ENCODE results near the gene PLXNB2.
A peak's percentile ranks its signal among the peaks of the same experiment; 100 is the strongest.

PLXNB2 gene

DNA sequence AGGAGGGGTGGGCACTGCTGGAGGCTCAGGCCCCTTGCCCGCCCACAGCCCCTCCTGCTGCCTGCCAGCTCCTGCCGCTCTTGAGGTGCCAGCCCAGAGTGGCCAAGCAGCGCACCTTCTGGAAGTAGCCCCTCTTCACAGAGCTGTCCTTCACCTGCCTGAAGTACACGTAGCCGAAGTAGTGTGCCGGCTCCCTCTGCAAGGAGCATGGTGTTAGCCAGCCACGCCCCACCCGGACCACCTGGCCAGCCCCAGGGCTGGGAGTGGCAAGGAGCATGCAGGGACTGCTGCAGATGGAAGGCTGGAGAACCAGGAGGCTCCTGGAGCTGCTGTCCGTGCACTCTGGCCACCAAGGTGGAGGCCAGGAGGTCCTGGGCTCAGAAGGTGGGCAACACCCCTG, 9.7 kb upstream of the PLXNB2 start:
- TF ChIP-seq, protein P1, sequence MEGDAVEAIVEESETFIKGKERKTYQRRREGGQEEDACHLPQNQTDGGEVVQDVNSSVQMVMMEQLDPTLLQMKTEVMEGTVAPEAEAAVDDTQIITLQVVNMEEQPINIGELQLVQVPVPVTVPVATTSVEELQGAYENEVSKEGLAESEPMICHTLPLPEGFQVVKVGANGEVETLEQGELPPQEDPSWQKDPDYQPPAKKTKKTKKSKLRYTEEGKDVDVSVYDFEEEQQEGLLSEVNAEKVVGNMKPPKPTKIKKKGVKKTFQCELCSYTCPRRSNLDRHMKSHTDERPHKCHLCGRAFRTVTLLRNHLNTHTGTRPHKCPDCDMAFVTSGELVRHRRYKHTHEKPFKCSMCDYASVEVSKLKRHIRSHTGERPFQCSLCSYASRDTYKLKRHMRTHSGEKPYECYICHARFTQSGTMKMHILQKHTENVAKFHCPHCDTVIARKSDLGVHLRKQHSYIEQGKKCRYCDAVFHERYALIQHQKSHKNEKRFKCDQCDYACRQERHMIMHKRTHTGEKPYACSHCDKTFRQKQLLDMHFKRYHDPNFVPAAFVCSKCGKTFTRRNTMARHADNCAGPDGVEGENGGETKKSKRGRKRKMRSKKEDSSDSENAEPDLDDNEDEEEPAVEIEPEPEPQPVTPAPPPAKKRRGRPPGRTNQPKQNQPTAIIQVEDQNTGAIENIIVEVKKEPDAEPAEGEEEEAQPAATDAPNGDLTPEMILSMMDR (IDR thresholded peaks at IDR 0.05; ENCODE audit: unreplicated experiment in 3 of 3): no peak
- H3K9me3 Mint-ChIP-seq: no peaks in the 10 kb centered on the region
- H3K27ac Mint-ChIP-seq: no peak overlapping the region
- H3K27me3 Mint-ChIP-seq (ENCODE audit: low read depth): peaks cover 6% of the 10 kb centered on the region
- H3K4me1 Mint-ChIP-seq: no peaks in the 10 kb centered on the region
- H3K4me3 Mint-ChIP-seq: no peak overlapping the region
- H3K36me3 Mint-ChIP-seq (ENCODE audit: low read depth): no peaks in the 10 kb centered on the region

DNA sequence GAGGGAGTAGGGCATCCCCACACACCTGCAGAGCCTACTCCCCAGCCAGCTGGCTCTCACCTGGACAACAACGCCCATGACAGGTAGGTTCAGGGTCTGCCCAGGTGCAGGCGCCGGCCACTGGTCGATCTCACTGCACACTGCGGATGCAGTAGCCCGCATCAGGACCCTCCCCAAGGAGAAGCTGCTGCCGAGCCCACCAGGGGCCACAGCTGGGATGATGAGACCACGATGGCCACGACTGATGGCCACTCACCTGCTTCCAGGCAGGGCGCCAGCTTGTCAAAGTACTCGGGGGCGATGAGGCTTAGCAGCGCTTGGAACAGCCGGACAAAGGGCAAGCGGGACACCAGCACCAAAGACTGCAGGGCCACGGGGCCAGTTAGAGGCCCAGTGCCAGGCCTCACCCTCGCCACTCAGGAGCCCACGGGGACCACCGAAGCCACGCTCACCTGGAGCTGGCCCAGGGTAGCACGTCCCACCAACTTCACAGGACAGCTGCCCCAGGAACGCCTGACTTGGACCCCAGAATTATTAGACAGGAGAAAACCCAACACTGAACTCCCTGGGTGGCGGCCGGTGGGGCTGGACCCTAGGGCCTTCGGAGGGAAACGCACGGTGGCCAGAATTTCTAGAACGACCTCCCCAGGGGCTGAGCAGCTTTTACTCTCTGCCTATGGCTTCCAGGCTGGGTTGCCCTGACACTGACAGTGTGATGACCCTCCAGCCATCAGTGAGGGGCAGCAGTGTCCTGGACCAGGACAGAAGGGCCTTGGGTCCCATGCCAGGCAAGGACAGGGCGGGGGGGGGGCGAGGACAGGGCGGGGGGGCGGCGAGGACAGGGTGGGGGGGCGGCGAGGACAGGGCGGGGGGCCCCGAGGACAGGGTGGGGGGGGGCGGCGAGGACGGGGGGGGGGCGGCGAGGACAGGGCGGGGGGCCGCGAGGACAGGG, 8.9 kb upstream of the PLXNB2 start:
- Mint-ChIP-seq H3K4me3 (no peak overlapping the region), H3K27ac (no peak overlapping the region), H3K36me3 (ENCODE audit: low read depth) (no peaks in the 10 kb centered on the region), H3K4me1 (no peaks in the 10 kb centered on the region), H3K9me3 (no peaks in the 10 kb centered on the region), H3K27me3 (ENCODE audit: low read depth) (peaks cover 6% of the 10 kb centered on the region)
- TF ChIP-seq, protein P1 (IDR thresholded peaks at IDR 0.05; ENCODE audit: unreplicated experiment in 3 of 3): no peak

DNA sequence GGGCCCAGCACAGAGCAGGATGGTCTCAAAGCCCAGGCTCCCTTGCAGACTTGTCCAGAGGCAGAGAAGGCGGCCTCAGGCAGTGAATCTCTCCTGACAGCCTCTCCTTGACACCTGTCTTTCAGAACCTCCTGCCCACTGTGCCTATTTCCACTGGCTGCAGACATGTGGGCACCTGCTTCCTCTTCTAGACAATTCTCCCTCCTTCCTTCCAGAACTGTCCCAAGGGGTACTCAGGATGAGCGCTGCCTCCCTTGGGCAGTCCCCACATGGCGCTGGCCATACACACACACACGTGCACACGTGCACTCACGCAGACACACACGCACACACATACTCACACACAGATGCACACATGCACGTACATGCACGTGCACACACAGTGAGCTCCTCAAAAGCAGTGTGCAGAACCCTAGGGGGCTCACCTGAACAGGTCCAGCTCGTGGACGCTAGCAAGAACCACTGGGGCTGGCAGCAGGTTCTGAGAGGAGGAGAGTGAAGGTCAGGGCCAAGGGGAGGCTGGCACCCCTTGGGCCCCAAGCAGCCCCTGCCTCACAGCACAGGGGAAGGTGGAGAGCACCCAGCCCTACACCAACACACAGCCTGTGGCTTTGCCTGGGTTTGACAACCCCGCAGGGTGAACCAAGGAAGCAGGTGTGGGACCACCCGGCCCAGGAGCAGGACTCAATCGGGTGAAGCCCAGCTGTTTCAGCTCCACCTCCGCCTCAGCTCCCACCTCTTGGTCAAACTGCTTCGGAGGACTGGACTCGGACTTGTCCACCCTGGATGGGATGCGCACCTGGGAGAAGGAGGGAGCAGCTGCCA, 8.1 kb upstream of the PLXNB2 start:
- Mint-ChIP-seq H3K27ac (peak overlapping the region in 2 of 3 experiments; percentile 16 to 34), H3K36me3 (ENCODE audit: low read depth) (no peaks in the 10 kb centered on the region), H3K9me3 (no peaks in the 10 kb centered on the region), H3K4me3 (no peak overlapping the region), H3K4me1 (no peaks in the 10 kb centered on the region), H3K27me3 (ENCODE audit: low read depth) (peaks cover 6% of the 10 kb centered on the region)
- TF ChIP-seq, protein P1 (IDR thresholded peaks at IDR 0.05; ENCODE audit: unreplicated experiment in 3 of 3): no peak

DNA sequence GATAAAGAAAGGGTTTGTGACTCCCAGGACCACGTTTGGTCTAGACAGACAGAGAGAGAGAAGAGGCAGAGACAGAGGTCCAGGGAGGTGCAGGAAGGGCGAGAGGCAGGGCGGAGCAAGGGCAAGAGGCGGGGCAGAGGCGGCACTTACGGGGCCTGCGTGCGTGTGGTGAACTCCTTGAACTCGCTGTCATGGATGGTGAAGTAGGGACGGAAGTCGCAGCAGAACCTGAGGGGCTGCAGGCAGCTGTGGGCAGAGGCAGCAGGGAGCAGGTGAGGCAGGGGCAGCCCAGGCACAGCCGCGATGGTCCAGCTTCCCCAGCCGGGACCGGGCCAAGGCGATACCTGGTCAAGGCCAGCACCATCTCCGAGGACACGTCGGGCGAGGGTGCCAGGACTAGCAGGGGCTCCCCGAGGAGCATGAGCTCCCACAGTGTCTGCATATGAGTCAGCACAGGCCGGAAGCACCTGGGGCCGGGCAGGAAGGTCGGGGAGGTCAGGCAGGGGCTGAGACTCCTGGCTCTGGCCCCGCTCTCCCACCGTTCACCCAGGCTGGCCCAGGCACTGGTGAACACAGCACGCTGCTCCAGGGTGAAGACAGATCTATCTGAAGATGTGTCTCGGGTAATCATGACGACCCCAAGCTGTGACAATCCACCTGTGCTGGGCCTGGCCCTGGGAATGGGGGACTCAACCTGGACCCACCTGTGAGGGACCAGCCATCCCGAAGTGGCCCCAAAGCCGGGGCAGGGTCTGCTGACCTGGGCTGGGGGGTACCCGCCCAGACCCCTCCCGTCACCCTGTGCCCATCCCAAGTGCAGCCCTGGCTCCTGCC, 7.2 kb upstream of the PLXNB2 start:
- no peak overlapping the region for H3K4me3 Mint-ChIP-seq
- no peaks in the 10 kb centered on the region for H3K4me1 Mint-ChIP-seq
- H3K27me3 Mint-ChIP-seq (ENCODE audit: low read depth): peaks cover 6% of the 10 kb centered on the region
- H3K36me3 Mint-ChIP-seq (ENCODE audit: low read depth): no peaks in the 10 kb centered on the region
- no peak overlapping the region for H3K27ac Mint-ChIP-seq
- H3K9me3 Mint-ChIP-seq: no peaks in the 10 kb centered on the region
- TF ChIP-seq, protein P1 (IDR thresholded peaks at IDR 0.05; ENCODE audit: unreplicated experiment in 3 of 3): no peak

DNA sequence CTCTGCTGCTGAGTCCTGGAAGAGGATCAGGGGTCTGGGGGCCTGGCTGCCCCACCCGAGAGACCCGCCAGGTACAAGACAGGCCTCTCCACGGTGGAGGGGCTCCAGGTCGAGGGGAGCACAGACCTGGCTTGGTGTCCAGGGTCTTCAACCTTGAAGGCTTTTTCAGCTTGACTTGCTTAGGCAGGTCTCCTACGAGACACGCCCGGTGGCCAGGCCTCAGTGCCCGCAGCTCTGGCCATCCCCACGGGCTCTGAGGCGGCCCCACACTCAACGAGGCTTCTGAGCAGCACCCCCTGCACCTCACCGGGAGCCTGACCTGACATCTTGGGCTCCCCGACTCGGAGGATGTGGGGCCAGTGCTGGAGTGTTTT, 6.6 kb upstream of the PLXNB2 start:
- no peak overlapping the region for H3K4me3 Mint-ChIP-seq
- no peak overlapping the region for H3K27ac Mint-ChIP-seq
- no peaks in the 10 kb centered on the region for H3K9me3 Mint-ChIP-seq
- peaks cover under 1% of the 10 kb centered on the region for H3K4me1 Mint-ChIP-seq
- no peaks in the 10 kb centered on the region for H3K36me3 Mint-ChIP-seq (ENCODE audit: low read depth)
- TF ChIP-seq, protein P1 (IDR thresholded peaks at IDR 0.05; ENCODE audit: unreplicated experiment in 3 of 3): no peak
- peaks cover 6% of the 10 kb centered on the region for H3K27me3 Mint-ChIP-seq (ENCODE audit: low read depth)

All from nephron (organoid).